Motor neuron (in vitro differentiated cells): ENCODE measurements around the gene BBS12. TPM values are rescaled to one million over a fixed set of nuclear protein-coding genes. Genes with fewer than 3 reads are reported as not detected.

Source experiments
- ATAC-seq, 8 experiments: fragments of 200-7000 bp; cut with Tn5 transposase; replicated peaks in 6 of 8; 2 replicates each; pipeline ENCODE4 v1.8.0; 2021; ENCODE audit warnings: mild to moderate bottlenecking in 8 of 8, moderate library complexity in 8 of 8
- H3K27ac ChIP-seq, 2 donors: fragments of 250-450 bp; sonication (Bioruptor Pico); 2 replicates each; pipeline ENCODE4 v1.9.0; 2021; ENCODE audit warnings: antibody characterized with exemption in 2 of 2, mild to moderate bottlenecking in 2 of 2, moderate library complexity in 1 of 2
- H3K4me1 ChIP-seq, 2 donors: fragments of 250-450 bp; sonication (Bioruptor Pico); replicated peaks in 1 of 2; 2 replicates each; pipeline ENCODE4 v1.6.1; 2021; ENCODE audit warnings: antibody characterized with exemption in 2 of 2, mild to moderate bottlenecking in 2 of 2, moderate library complexity in 1 of 2
- H3K4me3 ChIP-seq, 5 donors: fragments of 250-450 bp; sonication (Bioruptor Pico); 2 replicates each; pipeline ENCODE4 v1.9.0; 2021; ENCODE audit warnings: antibody characterized with exemption in 5 of 5, mild to moderate bottlenecking in 5 of 5, moderate library complexity in 4 of 5
- WGBS, 10 experiments: fragments of 450-650 bp; shearing (Covaris generic); methylation state at CpG; one replicate each; pipeline ENCODE4 v1.0.0; 2022; 5-methylcytosine and 5-hydroxymethylcytosine counted together
- in situ Hi-C, 9 experiments: fragments of 400-800 bp; cut with MboI; loops; one replicate each; pipeline ENCODE4 v1.15.0; 2021; ENCODE audit warnings: low sequenced_read_pairs in 9 of 9, low pct_unique_long_range_greater_than_20kb in 2 of 9; ENCODE audit not compliant: unreplicated experiment in 9 of 9
- total RNA-seq, 8 experiments: library from RNA; unstranded; fragments of 300-600 nt; gene quantifications; 2 replicates each; pipeline versions ENCODE4 v1.2.3 to v1.2.4, GENCODE V29; 2022

Gene BBS12
- total RNA-seq, 8 experiments from 2014 or later, result 2.4 to 10.3 (median 4.3) TPM

GRCh38 chr4:122703868-122704267 lies 28.6 kb upstream of the BBS12 start:
- H3K4me3 ChIP-seq, result no peak overlapping the region
- in situ Hi-C loops, result no loop called here
- ATAC-seq, result no peak
- no peak overlapping the region for H3K27ac ChIP-seq
- 47 to 100% (median 81%) methylated on average over 1 to 3 of the region's 3 CpGs; no CpG with 5 or more reads in 6 of the 10 experiments for WGBS, 10 experiments
- no peaks in the 10 kb centered on the region for H3K4me1 ChIP-seq

- no peak for ATAC-seq
- Histone ChIP-seq H3K27ac (no peak overlapping the region), H3K4me1 (no peaks in the 10 kb centered on the region), H3K4me3 (no peak overlapping the region)
- 90 to 100% (median 93%) methylated on average over 2 to 3 of the region's 4 CpGs; no CpG with 5 or more reads in 5 of the 10 experiments for WGBS, 10 experiments
- in situ Hi-C loops, result no loop called here
These were observed 27.5 kb upstream of the BBS12 start for GRCh38 chr4:122705009-122705408.

- WGBS, 10 experiments, result 80 to 100% (median 94%) methylated on average over 1 of the region's 1 CpG; no CpG with 5 or more reads in 6 of the 10 experiments
- no peak overlapping the region for H3K27ac ChIP-seq
- H3K4me1 ChIP-seq, result no peaks in the 10 kb centered on the region
- in situ Hi-C loops, result no loop called here
- no peak for ATAC-seq
- no peak overlapping the region for H3K4me3 ChIP-seq
These were observed 26.9 kb upstream of the BBS12 start for GRCh38 chr4:122705547-122706117.

DNA sequence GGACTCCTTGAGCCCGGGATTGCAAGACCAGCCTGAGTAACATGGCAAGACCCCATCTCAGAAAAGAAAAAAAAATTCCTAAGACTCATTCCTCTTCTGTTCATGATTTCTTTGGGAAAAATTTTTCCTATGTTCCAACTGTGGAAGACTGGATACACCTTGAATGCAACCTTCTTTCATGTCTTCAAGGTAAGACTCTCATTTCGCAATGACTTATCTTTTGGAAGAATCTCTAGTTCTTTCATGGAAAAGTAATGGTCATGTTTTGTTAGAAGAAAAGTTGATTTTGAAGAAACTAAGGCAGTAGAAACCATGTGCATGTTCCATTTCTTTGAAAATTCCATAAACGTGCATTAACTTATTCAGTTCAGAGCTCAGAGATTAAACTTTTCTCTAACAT lies 26.0 kb upstream of the BBS12 start:
- H3K4me1 ChIP-seq, result no peaks in the 10 kb centered on the region
- 59 to 100% (median 90%) methylated on average over 1 to 3 of the region's 3 CpGs for WGBS, 10 experiments
- in situ Hi-C loops, result no loop called here
- no peak overlapping the region for H3K4me3 ChIP-seq
- ATAC-seq, result no peak
- H3K27ac ChIP-seq, result no peak overlapping the region

- in situ Hi-C loops, result no loop called here
- Histone ChIP-seq H3K4me3 (no peak overlapping the region), H3K4me1 (no peaks in the 10 kb centered on the region), H3K27ac (no peak overlapping the region)
- ATAC-seq, result no peak
- 48 to 93% (median 77%) methylated on average over 2 to 4 of the region's 4 CpGs; no CpG with 5 or more reads in 2 of the 10 experiments for WGBS, 10 experiments
These were observed 25.0 kb upstream of the BBS12 start for GRCh38 chr4:122707497-122707896.

DNA sequence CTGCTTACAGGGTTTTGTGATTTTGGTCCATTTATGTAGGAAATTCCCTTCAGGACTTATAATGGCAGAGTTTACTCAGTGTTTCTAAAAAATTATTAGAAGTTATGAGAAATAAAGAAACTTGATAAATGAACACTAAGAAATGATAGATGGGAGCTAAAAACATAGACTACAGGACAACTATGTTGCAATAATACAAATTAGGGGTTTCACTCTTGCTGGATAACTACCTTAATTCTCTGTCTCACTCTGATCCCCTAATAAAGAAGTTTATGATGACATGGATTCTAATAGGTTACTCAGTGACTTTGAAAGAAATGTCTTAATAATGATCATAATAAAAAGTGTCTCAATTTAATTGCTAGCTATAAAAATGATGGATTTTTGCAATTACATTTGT lies 23.3 kb upstream of the BBS12 start:
- no peak for ATAC-seq
- in situ Hi-C loops, result no loop called here
- no peak overlapping the region for H3K4me3 ChIP-seq
- no peak overlapping the region for H3K27ac ChIP-seq
- H3K4me1 ChIP-seq, result no peaks in the 10 kb centered on the region

GRCh38 chr4:122710434-122711308 lies 21.8 kb upstream of the BBS12 start:
- in situ Hi-C loops, result loop anchor here in 1 of 9 experiments (10.0 kb wide), 1 partner anchor 106 kb away; no protein-coding TSS in a partner anchor
- Histone ChIP-seq H3K27ac (no peak overlapping the region), H3K4me3 (no peak overlapping the region), H3K4me1 (no peaks in the 10 kb centered on the region)
- 1 to 100% (median 79%) methylated on average over 1 to 9 of the region's 9 CpGs for WGBS, 10 experiments
- ATAC-seq, result peak in 4 of 8 experiments; percentile 51 to 99 (median 91)

- ATAC-seq, result no peak
- H3K4me3 ChIP-seq, result no peak overlapping the region
- H3K27ac ChIP-seq, result no peak overlapping the region
- H3K4me1 ChIP-seq, result no peaks in the 10 kb centered on the region
- in situ Hi-C loops, result loop anchor here in 1 of 9 experiments (10.0 kb wide), 1 partner anchor 107 kb away; no protein-coding TSS in a partner anchor
These were observed 20.6 kb upstream of the BBS12 start for GRCh38 chr4:122711919-122712318.

- no peak overlapping the region for H3K4me3 ChIP-seq
- H3K27ac ChIP-seq, result no peak overlapping the region
- in situ Hi-C loops, result loop anchor here in 1 of 9 experiments (10.0 kb wide), 1 partner anchor 108 kb away; no protein-coding TSS in a partner anchor
- WGBS, 10 experiments, result 75 to 100% (median 91%) methylated on average over 1 to 4 of the region's 4 CpGs
- no peak for ATAC-seq
- H3K4me1 ChIP-seq, result no peaks in the 10 kb centered on the region
These were observed 19.7 kb upstream of the BBS12 start for GRCh38 chr4:122712782-122713181.

- no peak overlapping the region for H3K27ac ChIP-seq
- ATAC-seq, result no peak
- in situ Hi-C loops, result loop anchor here in 1 of 9 experiments (10.0 kb wide), 1 partner anchor 110 kb away; no protein-coding TSS in a partner anchor
- no peaks in the 10 kb centered on the region for H3K4me1 ChIP-seq
- H3K4me3 ChIP-seq, result no peak overlapping the region
- WGBS, 10 experiments, result 24 to 84% (median 75%) methylated on average over 1 to 5 of the region's 5 CpGs; no CpG with 5 or more reads in 1 of the 10 experiments
These were observed 17.3 kb upstream of the BBS12 start for GRCh38 chr4:122715221-122715620.

- WGBS, 10 experiments, result 17 to 100% (median 37%) methylated on average over 1 to 4 of the region's 4 CpGs
- no peak overlapping the region for H3K27ac ChIP-seq
- in situ Hi-C loops, result loop anchor here in 1 of 9 experiments (10.0 kb wide), 1 partner anchor 112 kb away; no protein-coding TSS in a partner anchor
- H3K4me3 ChIP-seq, result no peak overlapping the region
- ATAC-seq, result peak in 3 of 8 experiments; percentile 88 to 92 (median 90)
- no peaks in the 10 kb centered on the region for H3K4me1 ChIP-seq
These were observed 15.6 kb upstream of the BBS12 start for GRCh38 chr4:122716825-122717448.

DNA sequence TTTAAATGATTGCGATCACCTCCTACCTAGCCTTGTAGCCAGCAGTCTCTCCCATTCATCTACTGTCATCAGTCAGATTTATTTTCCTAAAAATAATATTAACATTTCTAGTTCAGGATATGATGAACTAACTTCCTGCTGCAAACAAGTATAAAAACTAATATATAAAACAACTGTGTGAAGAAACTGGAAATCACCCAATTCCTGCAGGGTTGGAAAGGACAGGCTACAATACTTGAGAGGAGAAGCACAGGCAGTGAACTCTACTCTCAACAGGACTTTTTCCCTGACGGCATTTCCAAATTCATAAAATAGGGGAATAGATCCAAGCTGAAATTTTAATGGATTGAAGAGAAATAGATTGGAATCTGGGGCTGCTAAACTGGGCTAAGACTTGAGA lies 14.2 kb upstream of the BBS12 start:
- WGBS, 10 experiments, result 33 to 100% (median 90%) methylated on average over 1 to 2 of the region's 2 CpGs; no CpG with 5 or more reads in 1 of the 10 experiments
- no peak for ATAC-seq
- H3K4me1 ChIP-seq, result no peaks in the 10 kb centered on the region
- no peak overlapping the region for H3K27ac ChIP-seq
- H3K4me3 ChIP-seq, result no peak overlapping the region
- in situ Hi-C loops, result loop anchor here in 1 of 9 experiments (10.0 kb wide), 1 partner anchor 113 kb away; no protein-coding TSS in a partner anchor

GRCh38 chr4:122722256-122722655 lies 10.2 kb upstream of the BBS12 start:
- H3K4me1 ChIP-seq, result no peaks in the 10 kb centered on the region
- in situ Hi-C loops, result no loop called here
- H3K4me3 ChIP-seq, result no peak overlapping the region
- no peak for ATAC-seq
- WGBS, 10 experiments, result 22 to 100% (median 83%) methylated on average over 1 of the region's 1 CpG; no CpG with 5 or more reads in 2 of the 10 experiments
- no peak overlapping the region for H3K27ac ChIP-seq
